ENCODE results near the gene GSDME.

GRCh38 chr7:24762771-24763170, 5.5 kb upstream of the GSDME start:
- TF ChIP-seq, protein P1, sequence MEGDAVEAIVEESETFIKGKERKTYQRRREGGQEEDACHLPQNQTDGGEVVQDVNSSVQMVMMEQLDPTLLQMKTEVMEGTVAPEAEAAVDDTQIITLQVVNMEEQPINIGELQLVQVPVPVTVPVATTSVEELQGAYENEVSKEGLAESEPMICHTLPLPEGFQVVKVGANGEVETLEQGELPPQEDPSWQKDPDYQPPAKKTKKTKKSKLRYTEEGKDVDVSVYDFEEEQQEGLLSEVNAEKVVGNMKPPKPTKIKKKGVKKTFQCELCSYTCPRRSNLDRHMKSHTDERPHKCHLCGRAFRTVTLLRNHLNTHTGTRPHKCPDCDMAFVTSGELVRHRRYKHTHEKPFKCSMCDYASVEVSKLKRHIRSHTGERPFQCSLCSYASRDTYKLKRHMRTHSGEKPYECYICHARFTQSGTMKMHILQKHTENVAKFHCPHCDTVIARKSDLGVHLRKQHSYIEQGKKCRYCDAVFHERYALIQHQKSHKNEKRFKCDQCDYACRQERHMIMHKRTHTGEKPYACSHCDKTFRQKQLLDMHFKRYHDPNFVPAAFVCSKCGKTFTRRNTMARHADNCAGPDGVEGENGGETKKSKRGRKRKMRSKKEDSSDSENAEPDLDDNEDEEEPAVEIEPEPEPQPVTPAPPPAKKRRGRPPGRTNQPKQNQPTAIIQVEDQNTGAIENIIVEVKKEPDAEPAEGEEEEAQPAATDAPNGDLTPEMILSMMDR (conservative IDR thresholded peaks at IDR 0.05 in 1 of 2, IDR thresholded peaks at IDR 0.05 in 1 of 2; ENCODE audit: low read depth in 1 of 2, low read length in 2 of 2): no peak
- no peak for TF ChIP-seq EZH2 (IDR thresholded peaks at IDR 0.05; ENCODE audit: low read length, missing control alignments)

Measured in fibroblast of lung (primary cell).